ENCODE measurements around the gene BICC1.
"Not testable (repeated sequence)": the region's sequence is repeated elsewhere in the genome, so short reads cannot be mapped to it uniquely, and the experiment has no call there.

BICC1 gene

DNA sequence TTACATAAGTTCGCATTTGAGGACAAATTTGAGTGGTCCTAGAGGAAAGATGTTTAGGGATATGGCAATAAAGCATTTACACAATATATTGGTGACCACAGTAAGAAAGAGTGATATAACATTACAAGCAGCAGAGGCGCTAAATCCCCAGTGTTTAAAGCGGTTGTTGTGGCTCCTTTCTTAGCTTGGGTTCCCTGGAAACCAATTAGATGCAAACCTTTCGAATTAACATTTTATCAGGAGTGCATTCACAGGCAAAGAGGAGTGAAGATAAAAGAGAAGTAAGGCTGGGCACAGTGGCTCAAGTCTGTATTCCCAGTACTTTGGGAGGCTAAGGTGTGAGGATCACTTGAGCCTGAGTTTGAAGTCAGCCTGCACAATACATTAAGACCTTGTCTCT is 331.1 kb downstream of the BICC1 start:
- no peak for DNase-seq (ENCODE audit: extremely low read depth in 1 of 2, low read depth in 1 of 2)

DNA sequence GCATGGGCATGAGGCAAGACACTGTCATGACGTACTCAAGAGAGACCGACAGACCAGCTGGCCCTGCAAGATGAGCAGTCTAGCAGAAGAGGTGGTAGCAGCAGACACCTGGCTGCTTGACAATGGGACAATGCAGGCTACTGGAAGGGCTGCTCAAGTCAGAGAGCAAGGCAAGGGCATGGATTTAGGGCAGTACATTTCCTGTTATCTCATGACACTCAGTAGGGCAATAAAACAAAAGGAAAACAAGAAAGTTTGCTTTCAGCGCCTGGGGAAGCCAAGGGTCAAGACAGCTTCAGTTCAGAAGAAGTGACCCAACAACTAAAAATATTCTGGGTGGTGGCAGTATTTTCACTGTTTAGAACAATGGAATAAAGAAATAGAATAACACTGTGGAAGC is 332.0 kb downstream of the BICC1 start:
- no peak for DNase-seq (ENCODE audit: extremely low read depth in 1 of 2, low read depth in 1 of 2)

GRCh38 chr10:58846856-58847255 is 334.2 kb downstream of the BICC1 start:
- DNase-seq (ENCODE audit: extremely low read depth in 1 of 2, low read depth in 1 of 2): no peak

DNA sequence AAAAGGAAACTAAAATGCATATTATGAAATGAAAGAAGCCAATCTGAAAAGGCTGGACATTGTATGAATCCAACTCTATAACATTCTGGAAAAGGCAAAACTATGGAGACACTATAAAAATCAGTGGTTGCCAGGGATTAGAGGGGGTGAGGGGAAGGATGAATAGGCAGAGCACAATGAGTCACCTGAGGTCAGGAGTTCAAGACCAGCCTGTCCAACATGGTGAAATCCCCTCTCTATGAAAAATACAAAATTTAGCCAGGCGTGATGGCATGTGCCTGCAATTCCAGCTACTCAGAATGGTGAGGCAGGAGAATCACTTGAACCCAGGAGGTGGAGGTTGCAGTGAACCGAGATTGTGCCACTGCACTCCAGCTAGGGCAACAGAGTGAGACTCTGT is 338.9 kb downstream of the BICC1 start:
- no peak for DNase-seq (ENCODE audit: extremely low read depth in 1 of 2, low read depth in 1 of 2)

- no peak for DNase-seq (ENCODE audit: extremely low read depth in 1 of 2, low read depth in 1 of 2)
These were observed 341.0 kb downstream of the BICC1 start for GRCh38 chr10:58853668-58854067.

DNA sequence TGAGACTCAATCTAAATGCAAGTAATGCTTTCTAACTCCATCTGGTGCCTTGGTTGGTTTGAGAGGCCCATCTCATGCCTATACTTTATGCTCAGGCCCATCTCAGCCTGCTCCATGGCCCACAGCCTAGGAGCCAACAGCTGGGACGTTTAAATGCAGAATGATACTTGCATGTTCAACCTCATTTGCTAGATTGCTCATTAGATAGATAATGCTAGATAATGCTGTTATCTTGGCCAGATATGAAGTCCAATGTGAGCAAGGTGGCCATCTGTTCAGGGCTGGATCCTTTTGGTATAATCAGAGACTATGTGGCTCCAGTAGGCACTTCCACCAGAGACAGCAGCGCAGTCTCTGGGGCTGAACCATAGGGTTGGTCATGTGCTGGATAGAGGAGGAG is 342.1 kb downstream of the BICC1 start:
- DNase-seq (ENCODE audit: extremely low read depth in 1 of 2, low read depth in 1 of 2): no peak

GRCh38 chr10:58856508-58857240 is 344.0 kb downstream of the BICC1 start:
- DNase-seq (ENCODE audit: extremely low read depth in 1 of 2, low read depth in 1 of 2): no peak

GRCh38 chr10:58857251-58857805 is 344.7 kb downstream of the BICC1 start:
- DNase-seq (ENCODE audit: extremely low read depth in 1 of 2, low read depth in 1 of 2): no peak

- DNase-seq (ENCODE audit: extremely low read depth in 1 of 2, low read depth in 1 of 2): not testable (repeated sequence)
These were observed 345.5 kb downstream of the BICC1 start for GRCh38 chr10:58858123-58858522.

GRCh38 chr10:58859526-58859925 is 346.9 kb downstream of the BICC1 start:
- no peak for DNase-seq (ENCODE audit: extremely low read depth in 1 of 2, low read depth in 1 of 2)

DNA sequence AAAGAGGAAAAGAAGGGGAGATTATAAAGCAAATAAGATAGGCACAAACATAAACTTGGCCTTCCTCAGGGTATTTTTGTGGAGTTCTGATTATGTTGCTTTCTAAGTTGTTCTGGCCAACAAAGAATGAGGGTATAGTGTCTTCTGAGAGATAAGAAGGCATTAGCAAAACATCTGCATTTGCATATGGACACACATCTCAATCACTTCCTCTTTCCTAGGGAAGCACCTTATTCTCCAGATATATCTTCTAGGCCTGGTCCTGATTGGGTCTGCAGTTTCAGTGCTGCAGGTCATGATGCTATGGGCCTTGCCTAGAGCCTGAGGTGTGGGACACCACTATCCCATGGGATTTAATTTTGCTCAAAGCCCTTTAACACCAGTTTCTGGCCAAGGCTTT is 355.0 kb downstream of the BICC1 start:
- no peak for DNase-seq (ENCODE audit: extremely low read depth in 1 of 2, low read depth in 1 of 2)

- DNase-seq (ENCODE audit: extremely low read depth in 1 of 2, low read depth in 1 of 2): no peak
These were observed 356.2 kb downstream of the BICC1 start for GRCh38 chr10:58868736-58869435.

- DNase-seq (ENCODE audit: extremely low read depth in 1 of 2, low read depth in 1 of 2): no peak
These were observed 357.4 kb downstream of the BICC1 start for GRCh38 chr10:58870070-58870469.

DNA sequence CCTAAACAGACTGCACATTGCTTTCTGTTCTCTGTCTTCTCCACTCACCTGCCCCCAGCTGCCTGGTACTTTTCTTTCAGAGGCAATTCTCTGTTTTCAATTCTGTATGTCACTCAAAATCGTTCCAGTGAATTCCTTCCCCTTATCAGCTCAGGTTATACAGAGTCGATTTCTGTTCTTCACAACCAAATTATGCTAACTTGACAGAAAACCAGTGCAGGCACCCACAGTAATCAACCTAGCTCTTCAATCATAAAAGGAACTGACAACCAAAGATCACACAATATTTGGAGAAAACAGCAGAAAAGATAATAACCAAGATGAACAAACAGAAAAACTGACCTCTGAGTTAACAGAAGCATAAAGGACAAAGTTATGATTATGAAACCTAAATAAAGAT is 360.5 kb downstream of the BICC1 start:
- DNase-seq (ENCODE audit: extremely low read depth in 1 of 2, low read depth in 1 of 2): no peak

Data from stimulated activated CD8-positive, alpha-beta memory T cell treated with anti-CD3 and anti-CD28 coated beads, Interleukin-7, amount 100 ng/mL, for 48 hours (primary cell).